Ishikawa (cell line): ENCODE measurements around the gene ZGPAT.

Experiments
- EGR1 ChIP-seq: IDR thresholded peaks from 2 replicates; pipeline ENCODE4 v1.6.1; 2012
- EP300 ChIP-seq: IDR thresholded peaks from 2 replicates; pipeline ENCODE4 v1.6.1; 2012; ENCODE audit warnings: borderline replicate concordance
- FOXM1 ChIP-seq: IDR thresholded peaks from 2 replicates; pipeline ENCODE4 v1.6.1; 2012; ENCODE audit warnings: low read depth, borderline replicate concordance
- MAX ChIP-seq: IDR thresholded peaks from 2 replicates; pipeline ENCODE4 v1.6.1; 2012
- TAF1 ChIP-seq: IDR thresholded peaks from 2 replicates; pipeline ENCODE4 v1.6.1; 2012; ENCODE audit warnings: low read depth, mild to moderate bottlenecking

DNA sequence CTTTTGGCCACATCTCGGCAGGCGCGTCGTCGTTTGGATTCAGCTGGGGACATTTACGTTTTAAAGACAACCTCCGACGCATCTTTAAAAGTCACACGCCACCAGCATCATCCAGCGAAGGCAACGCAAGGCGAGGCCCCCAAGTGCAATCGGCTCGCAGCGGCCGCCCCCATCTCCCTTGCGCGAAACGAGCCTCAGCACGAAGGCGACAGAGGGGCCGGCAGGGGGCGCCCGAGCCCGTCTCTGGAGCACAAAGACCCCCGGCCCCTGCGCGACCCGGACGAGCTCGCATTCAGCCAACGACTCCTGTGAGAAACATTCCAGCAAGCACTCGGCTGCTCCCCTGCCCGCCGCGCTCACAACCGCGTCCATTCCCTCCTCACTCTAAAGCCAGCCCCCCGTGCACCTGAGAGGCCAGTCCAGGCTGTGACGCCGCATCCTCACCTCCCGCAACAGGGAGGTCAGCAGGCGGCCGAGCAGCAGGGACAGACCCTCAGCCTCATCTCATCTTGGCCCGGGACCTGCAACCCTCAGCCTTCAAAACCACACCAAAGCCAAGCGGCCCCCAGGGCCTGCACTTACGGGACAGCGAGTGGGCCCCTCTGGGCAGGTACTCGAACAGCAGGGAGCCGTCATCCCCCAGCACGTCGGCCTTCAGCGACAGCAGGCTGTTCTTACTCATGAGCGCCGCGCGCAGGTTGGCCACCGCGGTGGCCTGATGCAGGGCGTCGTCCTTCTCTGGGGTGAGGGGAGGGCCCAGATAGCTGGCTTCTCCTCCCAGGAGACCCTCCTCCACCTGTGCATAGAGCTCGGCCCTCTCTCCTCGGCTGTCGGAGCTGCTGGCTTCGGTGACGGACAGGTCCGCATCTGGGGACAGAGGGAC, 67.5 kb downstream of the ZGPAT start:
- TF ChIP-seq EP300 (no peak), TAF1 (no peak), EGR1 (no peak), FOXM1 (no peak), MAX (no peak)
